A673 (cell line): ENCODE data around the gene DNAH9. TPM values are rescaled to one million over a fixed set of nuclear protein-coding genes. Genes with fewer than 3 reads are reported as not detected.

Experiments used
- BruUV-seq: library from RNA; stranded (reverse); fragments of 400-500 nt; replicated peaks from 2 replicates; lab custom pipeline; 2021; lab: Mats Ljungman, UMichigan
- CTCF ChIA-PET: fragments of 300-600 bp; sonication (Branson Sonifier 250); formaldehyde crosslinking; loops from one replicate; lab custom pipeline; 2022; ENCODE audit warnings: antibody characterized with exemption; lab: Charles Lee
- POLR2A ChIA-PET: fragments of 300-600 bp; sonication (Branson Sonifier 250); formaldehyde crosslinking; loops from one replicate; lab custom pipeline; 2022; ENCODE audit warnings: antibody characterized with exemption; ENCODE audit not compliant: low non-redundant PET; lab: Charles Lee
- DNase-seq: peaks from one replicate; pipeline ENCODE4 v3.0.0-alpha.2; 2015; ENCODE audit warnings: low spot score
- H3K27ac ChIP-seq: fragments of 200-600 bp; sonication (generic); 2 replicates; pipeline ENCODE4 v1.5.1; 2016; ENCODE audit warnings: mixed run types, low read depth, mild to moderate bottlenecking, mixed read lengths, antibody characterized with exemption, low read length; ENCODE audit not compliant: poor library complexity, severe bottlenecking
- H3K27me3 ChIP-seq: fragments of 200-600 bp; sonication (generic); replicated peaks from 2 replicates; pipeline ENCODE4 v1.6.1; 2017; ENCODE audit warnings: mixed run types, low read depth, mild to moderate bottlenecking, mixed read lengths, antibody characterized with exemption, low read length; ENCODE audit not compliant: insufficient read depth, poor library complexity
- H3K36me3 ChIP-seq: fragments of 200-600 bp; sonication (generic); 2 replicates; pipeline ENCODE4 v1.6.1; 2016; ENCODE audit warnings: mixed run types, mild to moderate bottlenecking, mixed read lengths, antibody characterized with exemption, low read length; ENCODE audit not compliant: insufficient read depth, poor library complexity, severe bottlenecking
- H3K4me1 ChIP-seq: fragments of 200-600 bp; sonication (generic); 2 replicates; pipeline ENCODE4 v1.6.1; 2017; ENCODE audit warnings: mixed run types, mild to moderate bottlenecking, mixed read lengths, antibody characterized with exemption, low read length; ENCODE audit not compliant: insufficient read depth, poor library complexity, severe bottlenecking
- H3K4me3 ChIP-seq: fragments of 200-600 bp; sonication (generic); 2 replicates; pipeline ENCODE4 v1.5.1; 2016; ENCODE audit warnings: low read depth, mixed run types, mild to moderate bottlenecking, mixed read lengths, low read length; ENCODE audit not compliant: poor library complexity, severe bottlenecking
- H3K9me3 ChIP-seq: fragments of 200-600 bp; sonication (generic); 2 replicates; pipeline ENCODE4 v1.6.1; 2016; ENCODE audit warnings: mixed run types, low read depth, mild to moderate bottlenecking, mixed read lengths, antibody characterized with exemption, low read length; ENCODE audit not compliant: poor library complexity, severe bottlenecking
- CTCF ChIP-seq: fragments of 300-800, 200-600 bp; sonication (generic); conservative IDR thresholded peaks from 2 replicates; pipeline ENCODE4 v1.5.1; 2017; ENCODE audit warnings: low read depth, mild to moderate bottlenecking, antibody characterized with exemption, low read length, moderate library complexity, mixed read lengths
- EZH2 ChIP-seq: fragments of 200-600 bp; sonication (generic); IDR thresholded peaks from 2 replicates; pipeline ENCODE4 v1.6.1; 2017; ENCODE audit warnings: borderline replicate concordance, low read depth, mild to moderate bottlenecking, mixed read lengths, antibody characterized with exemption, low read length; ENCODE audit not compliant: poor library complexity, severe bottlenecking
- intact Hi-C: fragments of 100-400 bp; cut with micrococcal nuclease; formaldehyde crosslinking; loops from one replicate; pipeline ENCODE4 v1.10.0; 2022; ENCODE audit not compliant: unreplicated experiment
- total RNA-seq: library from RNA; stranded (reverse); gene quantifications from 2 replicates; pipeline ENCODE4 v1.2.3, GENCODE V29; 2021

The DNAH9 gene
- total RNA-seq, 1 experiment from 2014 or later, result 6.6 TPM

- Histone ChIP-seq H3K27ac (no peak overlapping the region), H3K27me3 (no peaks in the 10 kb centered on the region), H3K36me3 (no peaks in the 10 kb centered on the region), H3K4me1 (peaks cover 4% of the 10 kb centered on the region), H3K4me3 (no peak overlapping the region), H3K9me3 (no peaks in the 10 kb centered on the region)
- TF ChIP-seq CTCF (no peak), EZH2 (no peak)
- ChIA-PET POLR2A (no interaction called here), CTCF (no interaction called here)
- BruUV-seq, result no TSS peak
- no peak for DNase-seq
- intact Hi-C loops, result no loop called here
Measured at GRCh38 chr17:11707586-11707985, 109.3 kb downstream of the DNAH9 start.

GRCh38 chr17:11712456-11712855 lies 114.2 kb downstream of the DNAH9 start:
- TF ChIP-seq EZH2 (no peak), CTCF (no peak)
- intact Hi-C loops, result no loop called here
- ChIA-PET POLR2A (no interaction called here), CTCF (no interaction called here)
- Histone ChIP-seq H3K9me3 (no peaks in the 10 kb centered on the region), H3K36me3 (no peaks in the 10 kb centered on the region), H3K4me3 (no peak overlapping the region), H3K4me1 (no peaks in the 10 kb centered on the region), H3K27ac (no peak overlapping the region), H3K27me3 (no peaks in the 10 kb centered on the region)
- DNase-seq, result no peak
- no TSS peak for BruUV-seq

GRCh38 chr17:11719203-11719602 lies 120.9 kb downstream of the DNAH9 start:
- ChIA-PET POLR2A (no interaction called here), CTCF (no interaction called here)
- Histone ChIP-seq H3K4me3 (no peak overlapping the region), H3K36me3 (no peaks in the 10 kb centered on the region), H3K4me1 (no peaks in the 10 kb centered on the region), H3K9me3 (no peaks in the 10 kb centered on the region), H3K27me3 (no peaks in the 10 kb centered on the region), H3K27ac (no peak overlapping the region)
- no peak for DNase-seq
- intact Hi-C loops, result no loop called here
- TF ChIP-seq EZH2, result no peak
- TF ChIP-seq CTCF, result no peak
- no TSS peak for BruUV-seq
